Smooth muscle cell (in vitro differentiated cells): ENCODE results near the gene NCDN. TPM values are rescaled to one million over a fixed set of nuclear protein-coding genes. Genes with fewer than 3 reads are reported as not detected.

Source experiments
- DNase-seq: peaks from one replicate; lab custom pipeline; 2025; ENCODE audit not compliant: unreplicated experiment; lab: John Stamatoyannopoulos, UW
- H2AFZ ChIP-seq: fragments of 200-600 bp; sonication (generic); 2 replicates; pipeline ENCODE4 v1.6.0; 2016; ENCODE audit warnings: antibody characterized with exemption, low read depth, mild to moderate bottlenecking
- H3F3A ChIP-seq: fragments of 200-600 bp; sonication (generic); 2 replicates; pipeline ENCODE4 v1.6.0; 2017; ENCODE audit warnings: antibody characterized with exemption, low read depth
- H3K27ac ChIP-seq: fragments of 200-600 bp; sonication (generic); 2 replicates; pipeline ENCODE4 v1.5.1; 2016; ENCODE audit warnings: low read depth, mild to moderate bottlenecking
- H3K27me3 ChIP-seq: fragments of 200-600 bp; sonication (generic); 2 replicates; pipeline ENCODE4 v1.6.1; 2016; ENCODE audit warnings: low read depth, mild to moderate bottlenecking
- H3K36me3 ChIP-seq: fragments of 200-600 bp; sonication (generic); 2 replicates; pipeline ENCODE4 v1.5.1; 2016; ENCODE audit warnings: low read depth
- H3K4me1 ChIP-seq: fragments of 200-600 bp; sonication (generic); 2 replicates; pipeline ENCODE4 v1.5.1; 2016; ENCODE audit warnings: low read depth
- H3K4me2 ChIP-seq: fragments of 200-600 bp; sonication (generic); 2 replicates; pipeline ENCODE4 v1.6.0; 2016; ENCODE audit warnings: mild to moderate bottlenecking
- H3K4me3 ChIP-seq: fragments of 200-600 bp; sonication (generic); 2 replicates; pipeline ENCODE4 v1.5.1; 2016; ENCODE audit warnings: mild to moderate bottlenecking
- H3K79me2 ChIP-seq: fragments of 200-600 bp; sonication (generic); 2 replicates; pipeline ENCODE4 v1.6.0; 2016; ENCODE audit warnings: low read depth, mild to moderate bottlenecking
- H3K9ac ChIP-seq: fragments of 200-600 bp; sonication (generic); 2 replicates; pipeline ENCODE4 v1.6.0; 2016; ENCODE audit warnings: low read depth
- H3K9me3 ChIP-seq: fragments of 200-600 bp; sonication (generic); replicated peaks from 2 replicates; pipeline ENCODE4 v1.5.1; 2016; ENCODE audit warnings: low read depth
- H4K20me1 ChIP-seq: fragments of 200-600 bp; sonication (generic); 2 replicates; pipeline ENCODE4 v1.6.0; 2016; ENCODE audit warnings: low read depth
- WGBS: methylation state at CpG from one replicate; pipeline ENCODE4 v1.1.7; 2016; ENCODE audit warnings: low lambda C conversion rate; 5-methylcytosine and 5-hydroxymethylcytosine counted together
- polyA plus RNA-seq: library from polyadenylated mRNA; unstranded; fragments of >200 nt; fragmentation: Nextera tagmentation; extraction: Ambion mirVana; gene quantifications from 2 replicates; pipeline ENCODE4 v1.2.1, GENCODE V29; 2016
- total RNA-seq: library from RNA; depleted of rRNA; stranded (reverse); fragments of >200 nt; gene quantifications from 2 replicates; pipeline ENCODE4 v1.2.3, GENCODE V29; 2014
- TF ChIP-seq, protein P1 (sequence below): fragments of 200-600 bp; sonication (generic); IDR thresholded peaks from 2 replicates; pipeline ENCODE4 v1.5.1; 2017; ENCODE audit warnings: borderline replicate concordance, mild to moderate bottlenecking, antibody characterized with exemption; ENCODE audit not compliant: insufficient read depth, poor library complexity, severe bottlenecking

Gene NCDN
- total and polyA plus RNA-seq, 2 experiments from 2014 or later, result 12.2 to 25.8 TPM

DNA sequence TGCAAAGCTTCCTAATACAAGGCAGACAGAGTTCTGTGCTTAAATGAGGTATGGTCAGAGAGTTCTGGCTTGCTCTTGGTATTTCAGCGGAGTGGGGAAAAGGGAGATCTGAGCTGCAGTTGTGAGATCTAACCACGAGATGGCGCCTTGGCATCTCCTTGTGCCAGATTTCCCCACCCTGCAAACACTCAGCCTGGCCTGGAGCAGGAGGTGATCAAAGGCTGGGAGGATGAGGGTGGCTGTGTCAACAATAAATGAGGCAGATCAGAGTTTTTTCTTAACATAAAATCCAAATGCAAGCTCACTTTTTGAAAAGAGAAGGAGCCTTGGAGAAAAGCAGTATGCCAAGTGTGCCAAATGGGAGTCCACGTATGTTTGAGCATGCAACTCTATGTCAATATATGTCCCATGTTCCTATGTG lies 11.4 kb downstream of the NCDN start:
- no peak overlapping the region for H3K9ac ChIP-seq
- H4K20me1 ChIP-seq, result peaks cover 13% of the 10 kb centered on the region
- no peak for DNase-seq
- H3K27me3 ChIP-seq, result peaks cover 28% of the 10 kb centered on the region
- H3K4me2 ChIP-seq, result no peak overlapping the region
- TF ChIP-seq, protein P1, sequence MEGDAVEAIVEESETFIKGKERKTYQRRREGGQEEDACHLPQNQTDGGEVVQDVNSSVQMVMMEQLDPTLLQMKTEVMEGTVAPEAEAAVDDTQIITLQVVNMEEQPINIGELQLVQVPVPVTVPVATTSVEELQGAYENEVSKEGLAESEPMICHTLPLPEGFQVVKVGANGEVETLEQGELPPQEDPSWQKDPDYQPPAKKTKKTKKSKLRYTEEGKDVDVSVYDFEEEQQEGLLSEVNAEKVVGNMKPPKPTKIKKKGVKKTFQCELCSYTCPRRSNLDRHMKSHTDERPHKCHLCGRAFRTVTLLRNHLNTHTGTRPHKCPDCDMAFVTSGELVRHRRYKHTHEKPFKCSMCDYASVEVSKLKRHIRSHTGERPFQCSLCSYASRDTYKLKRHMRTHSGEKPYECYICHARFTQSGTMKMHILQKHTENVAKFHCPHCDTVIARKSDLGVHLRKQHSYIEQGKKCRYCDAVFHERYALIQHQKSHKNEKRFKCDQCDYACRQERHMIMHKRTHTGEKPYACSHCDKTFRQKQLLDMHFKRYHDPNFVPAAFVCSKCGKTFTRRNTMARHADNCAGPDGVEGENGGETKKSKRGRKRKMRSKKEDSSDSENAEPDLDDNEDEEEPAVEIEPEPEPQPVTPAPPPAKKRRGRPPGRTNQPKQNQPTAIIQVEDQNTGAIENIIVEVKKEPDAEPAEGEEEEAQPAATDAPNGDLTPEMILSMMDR, result peak; percentile 84
- peaks cover 12% of the 10 kb centered on the region for H3K4me1 ChIP-seq
- H2AFZ ChIP-seq, result no peak overlapping the region
- H3K9me3 ChIP-seq, result no peaks in the 10 kb centered on the region
- H3K4me3 ChIP-seq, result no peak overlapping the region
- no peaks in the 10 kb centered on the region for H3K36me3 ChIP-seq
- 18% methylated on average over 4 of the region's 4 CpGs for WGBS
- H3K27ac ChIP-seq, result no peak overlapping the region
- H3F3A ChIP-seq, result no peaks in the 10 kb centered on the region
- no peaks in the 10 kb centered on the region for H3K79me2 ChIP-seq

DNA sequence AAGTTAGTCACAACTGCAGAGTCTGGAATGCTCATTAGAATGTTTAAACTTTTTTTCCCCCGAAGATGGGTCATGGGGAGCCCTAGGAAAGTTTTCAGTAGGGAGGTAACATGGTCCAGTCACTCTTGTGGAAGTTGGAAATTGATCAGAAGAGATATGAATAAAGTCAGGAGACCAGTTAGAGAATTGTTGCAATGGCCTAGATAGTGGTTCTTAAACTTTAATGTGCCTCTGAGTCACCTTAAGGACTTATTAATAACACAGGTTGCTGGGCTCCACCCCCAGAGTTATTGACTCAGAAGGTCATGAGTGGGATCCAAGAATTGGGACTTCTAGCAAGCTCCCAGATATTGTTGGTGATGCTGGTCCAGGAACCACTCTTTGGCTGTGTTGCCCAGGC lies 12.3 kb downstream of the NCDN start:
- Histone ChIP-seq H2AFZ (no peak overlapping the region), H4K20me1 (peaks cover 5% of the 10 kb centered on the region), H3K4me3 (no peak overlapping the region), H3K36me3 (no peaks in the 10 kb centered on the region), H3K9me3 (no peaks in the 10 kb centered on the region), H3F3A (peaks cover under 1% of the 10 kb centered on the region), H3K4me2 (no peak overlapping the region), H3K9ac (no peak overlapping the region), H3K4me1 (peaks cover 12% of the 10 kb centered on the region), H3K27me3 (peaks cover 37% of the 10 kb centered on the region), H3K27ac (no peak overlapping the region), H3K79me2 (no peaks in the 10 kb centered on the region)
- WGBS, result 70% methylated on average over 1 of the region's 1 CpG
- DNase-seq, result no peak
- TF ChIP-seq, protein P1, result no peak

DNA sequence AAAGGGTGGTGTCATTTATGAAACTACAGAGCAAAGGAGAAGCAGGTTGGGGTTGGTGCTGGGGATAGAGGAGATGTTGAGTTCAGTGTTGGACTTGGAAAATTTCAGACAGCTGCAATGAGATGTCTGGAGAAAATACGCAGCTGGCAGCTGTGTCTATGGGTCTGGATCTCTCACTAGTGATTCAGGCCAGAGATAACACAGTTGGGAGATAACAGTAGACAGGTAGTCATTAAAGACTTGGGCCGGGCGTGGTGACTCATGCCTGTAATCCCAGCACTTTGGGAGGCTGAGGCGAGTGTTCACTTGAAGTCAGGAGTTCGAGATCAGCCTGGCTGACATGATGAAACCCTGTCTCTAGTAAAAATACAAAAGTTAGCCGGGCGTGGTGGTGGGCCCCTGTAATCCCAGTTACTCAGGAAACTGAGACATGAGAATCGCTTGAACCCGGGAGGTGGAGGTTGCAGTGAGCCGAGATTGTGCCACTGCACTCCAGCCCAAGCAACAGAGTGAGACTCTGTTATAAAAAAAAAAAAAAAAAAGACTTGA lies 13.1 kb downstream of the NCDN start:
- peaks cover 12% of the 10 kb centered on the region for H3K4me1 ChIP-seq
- no peak overlapping the region for H3K4me2 ChIP-seq
- H3F3A ChIP-seq, result peaks cover 3% of the 10 kb centered on the region
- H3K27me3 ChIP-seq, result peaks cover 44% of the 10 kb centered on the region
- no peak overlapping the region for H3K4me3 ChIP-seq
- H3K79me2 ChIP-seq, result no peaks in the 10 kb centered on the region
- 56% methylated on average over 10 of the region's 10 CpGs for WGBS
- no peak overlapping the region for H3K9ac ChIP-seq
- H3K36me3 ChIP-seq, result no peaks in the 10 kb centered on the region
- H3K27ac ChIP-seq, result no peak overlapping the region
- TF ChIP-seq, protein P1, result no peak
- H3K9me3 ChIP-seq, result no peaks in the 10 kb centered on the region
- no peaks in the 10 kb centered on the region for H4K20me1 ChIP-seq
- no peak overlapping the region for H2AFZ ChIP-seq
- DNase-seq, result no peak

DNA sequence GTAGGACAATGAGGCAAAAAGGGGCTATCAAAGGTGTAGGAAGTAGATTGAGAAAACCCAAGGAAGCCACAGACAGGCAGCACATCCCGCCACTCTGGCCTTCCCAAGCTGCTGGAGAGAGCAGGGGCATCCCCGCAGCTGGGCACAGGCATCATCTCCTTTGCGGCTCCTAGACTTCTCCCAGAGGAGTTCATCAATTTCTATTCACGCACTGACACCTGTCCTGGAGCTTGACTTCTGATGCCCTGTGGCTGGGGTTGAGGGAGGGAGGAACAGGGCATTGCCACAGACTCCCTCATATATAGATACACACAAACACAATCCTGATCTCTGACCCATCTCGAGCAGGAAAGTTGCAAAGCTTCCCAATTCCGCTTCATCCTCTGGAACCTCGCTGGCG lies 13.7 kb downstream of the NCDN start:
- no peaks in the 10 kb centered on the region for H3K36me3 ChIP-seq
- peaks cover 12% of the 10 kb centered on the region for H3K4me1 ChIP-seq
- no peak overlapping the region for H2AFZ ChIP-seq
- WGBS, result 90% methylated on average over 8 of the region's 8 CpGs
- H3K27me3 ChIP-seq, result peaks cover 50% of the 10 kb centered on the region
- TF ChIP-seq, protein P1, result no peak
- no peak overlapping the region for H3K27ac ChIP-seq
- no peak overlapping the region for H3K9ac ChIP-seq
- H3K9me3 ChIP-seq, result no peaks in the 10 kb centered on the region
- H3K4me3 ChIP-seq, result no peak overlapping the region
- peaks cover 3% of the 10 kb centered on the region for H3F3A ChIP-seq
- H3K4me2 ChIP-seq, result no peak overlapping the region
- H4K20me1 ChIP-seq, result no peaks in the 10 kb centered on the region
- no peaks in the 10 kb centered on the region for H3K79me2 ChIP-seq
- DNase-seq, result no peak
